Neural progenitor cell (in vitro differentiated cells): Measurements from ENCODE around the gene MIGA1. TPM values are rescaled to one million over a fixed set of nuclear protein-coding genes. Genes with fewer than 3 reads are reported as not detected.
A peak's percentile ranks its signal among the peaks of the same experiment; 100 is the strongest.
"Not testable (repeated sequence)": the region's sequence is repeated elsewhere in the genome, so short reads cannot be mapped to it uniquely, and the experiment has no call there.

Experiments
- DNase-seq: peaks from one replicate; pipeline ENCODE4 v3.0.0-alpha.2; 2016; ENCODE audit warnings: low spot score
- H2AFZ ChIP-seq: fragments of 200-600 bp; sonication (generic); replicated peaks from 2 replicates; pipeline ENCODE4 v1.6.1; 2016; ENCODE audit warnings: antibody characterized with exemption
- H3F3A ChIP-seq: fragments of 200-600 bp; sonication (generic); 2 replicates; pipeline ENCODE4 v1.6.1; 2016; ENCODE audit warnings: antibody characterized with exemption, low read depth
- H3K27ac ChIP-seq: fragments of 200-600 bp; sonication (generic); 2 replicates; pipeline ENCODE4 v1.5.1; 2016; ENCODE audit warnings: mild to moderate bottlenecking
- H3K27me3 ChIP-seq: fragments of 200-600 bp; sonication (generic); 2 replicates; pipeline ENCODE4 v1.6.1; 2016; ENCODE audit warnings: mild to moderate bottlenecking, moderate library complexity
- H3K36me3 ChIP-seq: fragments of 200-600 bp; sonication (generic); 2 replicates; pipeline ENCODE4 v1.5.1; 2016
- H3K4me1 ChIP-seq: fragments of 200-600 bp; sonication (generic); 2 replicates; pipeline ENCODE4 v1.6.1; 2016; ENCODE audit warnings: mixed run types
- H3K4me2 ChIP-seq: fragments of 200-600 bp; sonication (generic); 2 replicates; pipeline ENCODE4 v1.6.1; 2016
- H3K4me3 ChIP-seq: fragments of 200-600 bp; sonication (generic); 2 replicates; pipeline ENCODE4 v1.5.1; 2016
- H3K79me2 ChIP-seq: fragments of 200-600 bp; sonication (generic); 2 replicates; pipeline ENCODE4 v1.6.1; 2016; ENCODE audit warnings: low read depth
- H3K9ac ChIP-seq: fragments of 200-600 bp; sonication (generic); 2 replicates; pipeline ENCODE4 v1.6.1; 2016
- H3K9me3 ChIP-seq: fragments of 200-600 bp; sonication (generic); 2 replicates; pipeline ENCODE4 v1.5.1; 2016; ENCODE audit warnings: low read depth
- H4K20me1 ChIP-seq: fragments of 200-600 bp; sonication (generic); 2 replicates; pipeline ENCODE4 v1.6.1; 2016; ENCODE audit warnings: low read depth
- H3K27ac Mint-ChIP-seq: 3 replicates; pipeline ENCODE4 v1.8.0; 2021; ENCODE audit warnings: mixed read lengths
- H3K27me3 Mint-ChIP-seq: 2 replicates; pipeline ENCODE4 v1.8.0; 2022; ENCODE audit warnings: low read depth, mild to moderate bottlenecking, inconsistent platforms, moderate library complexity, mixed read lengths; ENCODE audit not compliant: insufficient read depth
- H3K36me3 Mint-ChIP-seq: 3 replicates; pipeline ENCODE4 v1.8.0; 2021; ENCODE audit warnings: mixed read lengths
- H3K4me1 Mint-ChIP-seq: 3 replicates; pipeline ENCODE4 v1.8.0; 2021; ENCODE audit warnings: mixed read lengths
- H3K4me3 Mint-ChIP-seq: 3 replicates; pipeline ENCODE4 v1.8.0; 2021; ENCODE audit warnings: mild to moderate bottlenecking, moderate library complexity, mixed read lengths
- H3K9me3 Mint-ChIP-seq: 3 replicates; pipeline ENCODE4 v1.8.0; 2020; ENCODE audit warnings: mixed read lengths
- EZH2 ChIP-seq: fragments of 200-600 bp; sonication (generic); IDR thresholded peaks from 2 replicates; pipeline ENCODE4 v1.6.1; 2017; ENCODE audit warnings: antibody characterized with exemption, mild to moderate bottlenecking, moderate library complexity
- EZH2phosphoT487 ChIP-seq: fragments of 200-600 bp; sonication (generic); IDR thresholded peaks from 2 replicates; pipeline ENCODE4 v1.6.1; 2017; ENCODE audit warnings: antibody characterized with exemption
- total RNA-seq: library from RNA; depleted of rRNA; stranded (reverse); fragments of >200 nt; gene quantifications from 2 replicates; pipeline ENCODE4 v1.2.3, GENCODE V29; 2015; ENCODE audit warnings: low replicate concordance
- TF ChIP-seq, protein P1 (sequence below): fragments of 200-600 bp; sonication (generic); IDR thresholded peaks from 2 replicates; pipeline ENCODE4 v1.5.1; 2017; ENCODE audit warnings: antibody characterized with exemption, mild to moderate bottlenecking

MIGA1 gene
- total RNA-seq, 1 donor from 2014 or later: 12.6 TPM

- H3K27me3 ChIP-seq: no peaks in the 10 kb centered on the region
- Mint-ChIP-seq H3K4me1 (no peaks in the 10 kb centered on the region), H3K27ac (no peak overlapping the region), H3K9me3 (no peaks in the 10 kb centered on the region), H3K36me3 (peaks cover 5% of the 10 kb centered on the region), H3K27me3 (peaks cover 2% of the 10 kb centered on the region), H3K4me3 (no peak overlapping the region)
- H2AFZ ChIP-seq: no peak overlapping the region
- H3F3A ChIP-seq: no peaks in the 10 kb centered on the region
- H3K36me3 ChIP-seq: no peaks in the 10 kb centered on the region
- H3K4me3 ChIP-seq: no peak overlapping the region
- no peak overlapping the region for H3K9ac ChIP-seq
- H3K79me2 ChIP-seq: no peaks in the 10 kb centered on the region
- peak; percentile 54 for DNase-seq
- no peaks in the 10 kb centered on the region for H4K20me1 ChIP-seq
- TF ChIP-seq EZH2: no peak
- TF ChIP-seq, protein P1, sequence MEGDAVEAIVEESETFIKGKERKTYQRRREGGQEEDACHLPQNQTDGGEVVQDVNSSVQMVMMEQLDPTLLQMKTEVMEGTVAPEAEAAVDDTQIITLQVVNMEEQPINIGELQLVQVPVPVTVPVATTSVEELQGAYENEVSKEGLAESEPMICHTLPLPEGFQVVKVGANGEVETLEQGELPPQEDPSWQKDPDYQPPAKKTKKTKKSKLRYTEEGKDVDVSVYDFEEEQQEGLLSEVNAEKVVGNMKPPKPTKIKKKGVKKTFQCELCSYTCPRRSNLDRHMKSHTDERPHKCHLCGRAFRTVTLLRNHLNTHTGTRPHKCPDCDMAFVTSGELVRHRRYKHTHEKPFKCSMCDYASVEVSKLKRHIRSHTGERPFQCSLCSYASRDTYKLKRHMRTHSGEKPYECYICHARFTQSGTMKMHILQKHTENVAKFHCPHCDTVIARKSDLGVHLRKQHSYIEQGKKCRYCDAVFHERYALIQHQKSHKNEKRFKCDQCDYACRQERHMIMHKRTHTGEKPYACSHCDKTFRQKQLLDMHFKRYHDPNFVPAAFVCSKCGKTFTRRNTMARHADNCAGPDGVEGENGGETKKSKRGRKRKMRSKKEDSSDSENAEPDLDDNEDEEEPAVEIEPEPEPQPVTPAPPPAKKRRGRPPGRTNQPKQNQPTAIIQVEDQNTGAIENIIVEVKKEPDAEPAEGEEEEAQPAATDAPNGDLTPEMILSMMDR: peak; percentile 52
- H3K27ac ChIP-seq: no peak overlapping the region
- H3K4me2 ChIP-seq: no peak overlapping the region
- H3K4me1 ChIP-seq: no peaks in the 10 kb centered on the region
- no peaks in the 10 kb centered on the region for H3K9me3 ChIP-seq
These were observed 45.8 kb downstream of the MIGA1 start for GRCh38 chr1:77825131-77825709.

GRCh38 chr1:77826851-77827250 lies 47.4 kb downstream of the MIGA1 start:
- DNase-seq, H3K4me3 Mint-ChIP-seq, H3K79me2 ChIP-seq, H4K20me1 ChIP-seq, H3F3A ChIP-seq, H3K9me3 ChIP-seq, H3K36me3 Mint-ChIP-seq, H2AFZ ChIP-seq, H3K27me3 Mint-ChIP-seq, H3K9ac ChIP-seq, H3K27me3 ChIP-seq, H3K27ac ChIP-seq, H3K4me2 ChIP-seq, H3K9me3 Mint-ChIP-seq, H3K4me1 ChIP-seq, H3K4me3 ChIP-seq, H3K27ac Mint-ChIP-seq, H3K36me3 ChIP-seq, H3K4me1 Mint-ChIP-seq: not testable (repeated sequence)

GRCh38 chr1:77828098-77828497 lies 48.6 kb downstream of the MIGA1 start:
- H4K20me1 ChIP-seq: no peaks in the 10 kb centered on the region
- H3K4me3 Mint-ChIP-seq: no peak overlapping the region
- no peak overlapping the region for H3K4me2 ChIP-seq
- no peaks in the 10 kb centered on the region for H3K9me3 ChIP-seq
- no peaks in the 10 kb centered on the region for H3K79me2 ChIP-seq
- peaks cover 2% of the 10 kb centered on the region for H3K27me3 Mint-ChIP-seq
- H3K27ac Mint-ChIP-seq: no peak overlapping the region
- no peaks in the 10 kb centered on the region for H3K27me3 ChIP-seq
- DNase-seq: no peak
- no peak overlapping the region for H3K9ac ChIP-seq
- TF ChIP-seq, protein P1: no peak
- TF ChIP-seq EZH2phosphoT487 (no peak), EZH2 (no peak)
- no peak overlapping the region for H2AFZ ChIP-seq
- H3K36me3 Mint-ChIP-seq: peaks cover 5% of the 10 kb centered on the region
- no peaks in the 10 kb centered on the region for H3K4me1 Mint-ChIP-seq
- no peaks in the 10 kb centered on the region for H3F3A ChIP-seq
- no peaks in the 10 kb centered on the region for H3K36me3 ChIP-seq
- no peak overlapping the region for H3K4me3 ChIP-seq
- peaks cover 4% of the 10 kb centered on the region for H3K4me1 ChIP-seq
- no peak overlapping the region for H3K27ac ChIP-seq
- H3K9me3 Mint-ChIP-seq: no peaks in the 10 kb centered on the region

DNA sequence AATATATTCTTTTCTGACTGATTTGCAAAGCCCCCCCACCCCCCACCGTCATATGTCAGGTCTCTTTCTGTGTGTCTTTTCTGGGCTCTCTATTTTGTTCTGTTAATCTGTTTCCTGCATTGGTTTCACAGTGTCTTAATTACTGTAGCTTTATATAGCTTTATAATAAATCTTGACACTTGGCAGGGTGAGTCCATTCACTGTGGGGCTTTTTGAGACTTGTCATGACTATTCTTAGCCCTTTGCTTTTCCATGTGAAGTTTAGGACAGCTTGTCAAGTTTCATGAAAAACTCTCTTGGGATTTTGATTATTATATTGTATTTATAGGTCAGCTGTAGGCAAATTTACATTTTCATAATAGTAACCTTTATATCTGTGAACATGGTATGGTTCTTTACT lies 50.4 kb downstream of the MIGA1 start:
- no peaks in the 10 kb centered on the region for H3K9me3 Mint-ChIP-seq
- TF ChIP-seq EZH2phosphoT487 (no peak), EZH2 (no peak)
- TF ChIP-seq, protein P1: no peak
- peaks cover 12% of the 10 kb centered on the region for H3K4me1 ChIP-seq

More for the DNA sequence above, 50.4 kb downstream of the MIGA1 start:
- no peaks in the 10 kb centered on the region for H3K4me1 Mint-ChIP-seq
- no peak overlapping the region for H3K4me2 ChIP-seq
- no peak overlapping the region for H3K9ac ChIP-seq
- H2AFZ ChIP-seq: no peak overlapping the region
- H3K36me3 Mint-ChIP-seq: peaks cover 2% of the 10 kb centered on the region
- no peak overlapping the region for H3K4me3 Mint-ChIP-seq
- no peaks in the 10 kb centered on the region for H4K20me1 ChIP-seq
- no peaks in the 10 kb centered on the region for H3F3A ChIP-seq
- peaks cover 2% of the 10 kb centered on the region for H3K27me3 Mint-ChIP-seq
- no peaks in the 10 kb centered on the region for H3K27me3 ChIP-seq
- H3K27ac Mint-ChIP-seq: no peak overlapping the region
- DNase-seq: no peak
- H3K4me3 ChIP-seq: no peak overlapping the region
- H3K9me3 ChIP-seq: no peaks in the 10 kb centered on the region
- H3K36me3 ChIP-seq: no peaks in the 10 kb centered on the region
- H3K79me2 ChIP-seq: no peaks in the 10 kb centered on the region
- H3K27ac ChIP-seq: no peak overlapping the region
